ENCODE results near the gene TRPM2.

GRCh38 chr21:44349847-44350772, 3.3 kb upstream of the TRPM2 start:
- no peak for TF ChIP-seq CTCF (IDR thresholded peaks at IDR 0.05)
- no peak for TF ChIP-seq POLR2A (IDR thresholded peaks at IDR 0.05)
